Measurements from ENCODE around the gene DIO1. TPM values are rescaled to one million over a fixed set of nuclear protein-coding genes. Genes with fewer than 3 reads are reported as not detected.
"Not testable (repeated sequence)": the region's sequence is repeated elsewhere in the genome, so short reads cannot be mapped to it uniquely, and the experiment has no call there.

The DIO1 gene
- total and polyA plus RNA-seq, 4 experiments from 2014 or later, result not detected

DNA sequence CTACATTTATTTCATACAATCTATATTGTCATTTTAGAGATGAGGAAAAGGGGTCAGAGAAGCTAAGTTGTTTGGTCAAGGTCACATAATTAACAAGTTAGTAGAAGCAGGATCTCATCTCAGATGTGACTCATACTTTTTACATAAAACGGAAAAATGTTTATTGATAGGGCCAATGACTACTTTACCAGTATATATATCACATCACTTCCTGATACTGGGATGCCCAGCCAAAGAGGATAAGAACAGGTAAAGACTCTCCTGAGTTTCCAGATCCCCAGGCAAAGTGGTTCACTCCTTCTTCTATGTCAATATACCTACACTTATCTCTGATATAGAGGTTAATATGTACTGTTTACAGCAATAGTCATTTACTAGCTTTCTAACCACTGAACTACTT, 25.4 kb upstream of the DIO1 start:
- no peak for DNase-seq
- peaks cover 0 to 3% (median 1%) of the 10 kb centered on the region in 4 donors for H3K4me1 Mint-ChIP-seq
- intact Hi-C loops (cut with micrococcal nuclease), result no loop called here
- H3K9me3 ChIP-seq (ENCODE audit: control insufficient read depth in 1 of 2, low read length in 2 of 2), result no peaks in the 10 kb centered on the region
- no peak overlapping the region for H3K27ac ChIP-seq (ENCODE audit: low read depth, low read length)
- H3K4me3 ChIP-seq (ENCODE audit: low read length in 2 of 2), result no peak overlapping the region
- H3K4me3 Mint-ChIP-seq, result no peak overlapping the region
- no peaks in the 10 kb centered on the region for H3K4me1 ChIP-seq (ENCODE audit: insufficient read depth, low read length)
- POLR2A ChIA-PET (ENCODE audit: partially characterized antibody), result no interaction called here
- peaks cover 40 to 62% of the 10 kb centered on the region in 2 donors for H3K36me3 Mint-ChIP-seq
- H3K27me3 ChIP-seq (ENCODE audit: insufficient read depth, low read length), result no peaks in the 10 kb centered on the region
- H3K36me3 ChIP-seq (ENCODE audit: insufficient read depth, low read length), result peaks cover 23% of the 10 kb centered on the region
- H3K27ac Mint-ChIP-seq, result peak overlapping the region in 2 of 7 donors; percentile 13 to 65
- no peaks in the 10 kb centered on the region for H3K9me3 Mint-ChIP-seq
- H3K27me3 Mint-ChIP-seq, result no peaks in the 10 kb centered on the region
- CTCF ChIA-PET (ENCODE audit: partially characterized antibody), result interaction anchor here (1.5 to 6.3 kb wide), 3 partner anchors 9 to 91 kb away, joined by 3 to 40 read pairs (median 12); no protein-coding TSS in a partner anchor

DNA sequence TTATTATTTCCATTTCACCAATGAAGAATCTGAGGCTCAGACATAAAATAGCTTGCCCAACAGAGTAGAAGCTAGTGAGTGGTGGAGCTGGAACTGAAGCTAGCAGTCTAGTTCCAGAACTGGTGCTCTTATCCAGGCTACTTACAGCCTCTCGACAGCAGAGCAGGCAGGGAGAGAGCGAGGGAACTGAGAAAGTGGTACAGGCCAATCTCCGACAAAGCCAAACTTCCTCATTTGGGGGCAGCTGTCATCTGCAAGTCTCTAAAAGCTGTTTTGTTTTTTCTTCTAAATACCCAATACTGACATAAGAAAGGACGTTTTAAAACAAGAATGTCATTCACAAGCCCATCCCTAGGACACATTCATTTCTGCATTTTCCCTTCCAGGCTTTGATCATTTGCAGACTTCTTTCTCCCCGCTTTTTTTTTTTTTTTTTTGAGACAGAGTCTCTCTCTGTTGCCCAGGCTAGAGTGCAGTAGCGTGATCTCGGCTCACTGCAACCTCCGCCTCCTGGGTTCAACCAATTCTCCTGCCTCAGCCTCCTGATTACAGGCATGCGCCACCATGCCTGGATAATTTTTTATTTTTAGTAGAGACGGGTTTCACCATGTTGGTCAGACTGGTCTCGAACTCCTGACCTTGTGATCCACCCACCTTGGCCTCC, 24.4 kb upstream of the DIO1 start:
- no peaks in the 10 kb centered on the region for H3K27me3 Mint-ChIP-seq
- Histone ChIP-seq H3K4me3 (ENCODE audit: low read length in 2 of 2) (no peak overlapping the region), H3K4me1 (ENCODE audit: insufficient read depth, low read length) (no peaks in the 10 kb centered on the region), H3K36me3 (ENCODE audit: insufficient read depth, low read length) (peaks cover 23% of the 10 kb centered on the region), H3K27ac (ENCODE audit: low read depth, low read length) (no peak overlapping the region), H3K9me3 (ENCODE audit: control insufficient read depth in 1 of 2, low read length in 2 of 2) (no peaks in the 10 kb centered on the region), H3K27me3 (ENCODE audit: insufficient read depth, low read length) (no peaks in the 10 kb centered on the region)
- no peak overlapping the region for H3K4me3 Mint-ChIP-seq
- peak overlapping the region in 1 of 7 donors; percentile 36 for H3K27ac Mint-ChIP-seq
- H3K9me3 Mint-ChIP-seq, result no peaks in the 10 kb centered on the region
- DNase-seq, result no peak
- ChIA-PET POLR2A (ENCODE audit: partially characterized antibody) (no interaction called here), CTCF (ENCODE audit: partially characterized antibody) (interaction anchor here (1.0 to 6.3 kb wide), 3 partner anchors 10 to 90 kb away, joined by 3 to 40 read pairs (median 4); no protein-coding TSS in a partner anchor)
- intact Hi-C loops (cut with micrococcal nuclease), result no loop called here
- peaks cover 0 to 3% (median 1%) of the 10 kb centered on the region in 4 donors for H3K4me1 Mint-ChIP-seq
- H3K36me3 Mint-ChIP-seq, result peaks cover 40 to 66% of the 10 kb centered on the region in 2 donors

DNA sequence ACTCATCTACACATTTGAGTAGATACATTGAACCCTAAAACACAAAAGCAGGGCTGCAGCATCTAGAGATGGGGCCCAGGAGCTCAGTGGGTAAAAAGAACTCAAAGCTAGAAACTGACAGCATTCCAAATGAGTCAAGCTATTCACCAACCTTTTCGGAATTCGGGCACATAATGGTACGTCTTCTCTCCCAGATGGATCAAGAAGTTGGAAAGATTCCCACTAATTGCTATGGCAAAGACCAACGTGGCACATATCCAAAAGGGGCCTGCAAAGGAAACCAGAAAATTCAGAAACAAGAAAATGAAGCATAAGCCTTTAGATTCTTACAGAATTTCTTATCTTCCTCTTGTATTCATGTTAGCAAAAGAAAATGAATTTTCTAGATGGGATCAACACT, 22.8 kb upstream of the DIO1 start:
- Mint-ChIP-seq H3K27ac (peak overlapping the region in 1 of 7 donors; percentile 4), H3K9me3 (no peaks in the 10 kb centered on the region), H3K27me3 (no peaks in the 10 kb centered on the region), H3K36me3 (peaks cover 47 to 68% of the 10 kb centered on the region in 2 donors), H3K4me1 (peaks cover 0 to 3% (median 1%) of the 10 kb centered on the region in 4 donors), H3K4me3 (no peak overlapping the region)
- no peaks in the 10 kb centered on the region for H3K4me1 ChIP-seq (ENCODE audit: insufficient read depth, low read length)
- H3K4me3 ChIP-seq (ENCODE audit: low read length in 2 of 2), result no peak overlapping the region
- no peaks in the 10 kb centered on the region for H3K9me3 ChIP-seq (ENCODE audit: control insufficient read depth in 1 of 2, low read length in 2 of 2)
- CTCF ChIA-PET (ENCODE audit: partially characterized antibody), result interaction anchor here (0.8 to 6.3 kb wide), 5 partner anchors 8 to 88 kb away, joined by 3 to 40 read pairs (median 4); no protein-coding TSS in a partner anchor
- POLR2A ChIA-PET (ENCODE audit: partially characterized antibody), result no interaction called here
- no peaks in the 10 kb centered on the region for H3K27me3 ChIP-seq (ENCODE audit: insufficient read depth, low read length)
- intact Hi-C loops (cut with micrococcal nuclease), result no loop called here
- DNase-seq, result no peak
- no peak overlapping the region for H3K27ac ChIP-seq (ENCODE audit: low read depth, low read length)
- peaks cover 18% of the 10 kb centered on the region for H3K36me3 ChIP-seq (ENCODE audit: insufficient read depth, low read length)

DNA sequence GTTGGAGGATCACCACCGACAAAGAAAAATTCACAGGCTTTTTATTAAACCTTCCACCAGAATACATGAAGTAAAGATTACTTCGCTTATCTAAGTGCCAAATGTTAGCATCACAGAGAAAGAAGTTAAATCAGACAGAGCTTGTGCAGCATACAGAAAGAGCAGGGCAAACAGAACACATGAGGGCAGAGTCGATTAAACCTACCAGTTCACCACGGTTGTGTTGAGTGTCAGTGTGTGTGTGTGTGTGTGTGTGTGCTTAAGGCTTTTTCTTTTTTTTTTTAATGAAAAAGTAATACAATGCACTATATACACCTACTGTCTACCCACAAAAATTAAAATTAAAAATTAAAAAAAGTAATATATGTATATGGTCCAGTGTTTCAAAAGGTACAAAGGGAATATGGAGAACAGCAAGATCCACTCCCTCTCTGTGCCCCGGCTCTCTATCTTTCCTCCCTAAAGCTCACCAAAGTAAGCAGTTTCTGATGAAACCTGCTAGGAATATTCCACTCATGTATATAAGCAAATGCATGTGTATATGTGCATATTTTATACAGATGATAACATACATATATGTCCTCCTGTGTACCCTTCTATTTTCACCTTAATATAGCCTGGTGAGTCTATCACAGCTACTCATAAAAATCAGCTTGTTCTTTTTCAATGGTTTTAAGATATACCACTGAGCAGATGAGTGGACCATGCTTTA, 22.1 kb upstream of the DIO1 start:
- Mint-ChIP-seq H3K4me3 (no peak overlapping the region), H3K4me1 (peaks cover 0 to 3% (median 1%) of the 10 kb centered on the region in 4 donors), H3K36me3 (peaks cover 51 to 68% of the 10 kb centered on the region in 2 donors), H3K9me3 (no peaks in the 10 kb centered on the region), H3K27ac (peak overlapping the region in 2 of 7 donors; percentile 4 to 42), H3K27me3 (no peaks in the 10 kb centered on the region)
- CTCF ChIA-PET (ENCODE audit: partially characterized antibody), result interaction anchor here (0.6 to 6.3 kb wide), 6 partner anchors 12 to 88 kb away, joined by 3 to 40 read pairs (median 6); partner anchors contain the start of genes IFT25 and LRRC42
- no peak overlapping the region for H3K4me3 ChIP-seq (ENCODE audit: low read length in 2 of 2)
- H3K27me3 ChIP-seq (ENCODE audit: insufficient read depth, low read length), result no peaks in the 10 kb centered on the region
- POLR2A ChIA-PET (ENCODE audit: partially characterized antibody), result interaction anchor here (1.1 kb wide), 1 partner anchor 9 kb away, joined by 3 read pairs; no protein-coding TSS in a partner anchor
- peaks cover 12% of the 10 kb centered on the region for H3K36me3 ChIP-seq (ENCODE audit: insufficient read depth, low read length)
- no peaks in the 10 kb centered on the region for H3K9me3 ChIP-seq (ENCODE audit: control insufficient read depth in 1 of 2, low read length in 2 of 2)
- intact Hi-C loops (cut with micrococcal nuclease), result no loop called here
- no peak for DNase-seq
- H3K27ac ChIP-seq (ENCODE audit: low read depth, low read length), result no peak overlapping the region
- no peaks in the 10 kb centered on the region for H3K4me1 ChIP-seq (ENCODE audit: insufficient read depth, low read length)

DNA sequence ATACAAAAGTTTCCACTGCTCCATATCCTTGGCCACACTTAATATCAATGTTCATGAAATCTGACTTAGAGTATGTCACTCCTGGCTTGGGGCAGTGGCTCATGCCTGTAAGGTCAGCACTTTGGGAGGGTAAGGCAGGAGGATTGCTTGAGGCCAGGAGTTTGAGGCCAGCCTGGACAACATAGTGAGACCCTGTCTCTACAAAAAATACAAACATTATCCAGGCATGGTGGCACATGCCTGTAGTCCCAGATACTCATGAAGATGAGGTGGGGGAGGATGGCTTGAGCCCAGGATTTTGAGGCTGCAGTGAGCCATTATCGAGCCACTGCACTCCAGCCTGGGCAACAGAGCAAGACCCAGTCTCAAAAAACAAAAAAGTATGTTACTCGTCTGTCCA, 18.8 kb upstream of the DIO1 start:
- DNase-seq; H3K27me3 ChIP-seq (ENCODE audit: insufficient read depth, low read length); CTCF ChIA-PET (ENCODE audit: partially characterized antibody); H3K4me1 Mint-ChIP-seq; H3K4me3 ChIP-seq (ENCODE audit: low read length in 2 of 2); H3K27me3 Mint-ChIP-seq; H3K9me3 ChIP-seq (ENCODE audit: control insufficient read depth in 1 of 2, low read length in 2 of 2); H3K4me1 ChIP-seq (ENCODE audit: insufficient read depth, low read length); H3K27ac ChIP-seq (ENCODE audit: low read depth, low read length); H3K27ac Mint-ChIP-seq; H3K4me3 Mint-ChIP-seq; intact Hi-C loops (cut with micrococcal nuclease); H3K9me3 Mint-ChIP-seq: not testable (repeated sequence)
- peaks cover 52 to 70% of the 10 kb centered on the region in 2 donors for H3K36me3 Mint-ChIP-seq
- POLR2A ChIA-PET (ENCODE audit: partially characterized antibody), result interaction anchor here (1.1 kb wide), 1 partner anchor 15 kb away, joined by 4 read pairs; the partner anchor contains the start of gene YIPF1
- peaks cover 16% of the 10 kb centered on the region for H3K36me3 ChIP-seq (ENCODE audit: insufficient read depth, low read length)

DNA sequence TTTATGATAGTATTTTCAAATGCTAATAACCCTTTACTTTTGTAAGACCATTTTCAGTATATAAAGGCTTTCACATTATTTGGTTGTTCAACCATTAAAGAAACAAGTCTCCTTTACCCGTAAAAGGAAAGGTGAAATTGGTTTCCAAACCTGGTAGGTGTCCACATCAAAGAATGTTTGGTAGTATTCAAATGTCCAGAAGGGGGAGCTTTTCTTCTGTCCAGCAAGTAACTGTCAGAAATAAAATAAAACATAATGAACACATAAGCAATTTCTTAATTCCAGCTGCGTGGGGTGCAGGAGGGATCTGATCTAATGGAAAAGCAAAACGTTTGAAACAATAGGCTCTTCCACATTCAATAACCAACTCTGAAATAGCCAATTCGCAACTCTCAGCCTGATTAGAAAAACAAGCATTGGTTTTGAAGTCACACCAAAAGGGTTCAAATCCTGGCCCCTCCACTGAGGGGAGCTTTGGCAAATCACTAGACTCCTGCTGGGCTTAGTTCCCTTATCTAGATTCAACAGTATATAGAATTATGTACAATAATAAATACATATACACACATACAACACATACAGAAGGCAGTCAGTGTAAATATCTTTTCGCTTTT, 15.4 kb upstream of the DIO1 start:
- peaks cover 68 to 78% of the 10 kb centered on the region in 2 donors for H3K36me3 Mint-ChIP-seq
- Histone ChIP-seq H3K9me3 (ENCODE audit: control insufficient read depth in 1 of 2, low read length in 2 of 2) (no peaks in the 10 kb centered on the region), H3K27ac (ENCODE audit: low read depth, low read length) (no peak overlapping the region), H3K4me3 (ENCODE audit: low read length in 2 of 2) (no peak overlapping the region), H3K4me1 (ENCODE audit: insufficient read depth, low read length) (no peaks in the 10 kb centered on the region), H3K27me3 (ENCODE audit: insufficient read depth, low read length) (no peaks in the 10 kb centered on the region), H3K36me3 (ENCODE audit: insufficient read depth, low read length) (peaks cover 4% of the 10 kb centered on the region)
- no peak overlapping the region for H3K4me3 Mint-ChIP-seq
- intact Hi-C loops (cut with micrococcal nuclease), result loop anchor here (1.0 to 2.0 kb wide), 2 partner anchors 70 to 81 kb away; no protein-coding TSS in a partner anchor
- H3K9me3 Mint-ChIP-seq, result peaks cover 0 to 2% (median 0%) of the 10 kb centered on the region in 8 donors
- H3K27ac Mint-ChIP-seq, result no peak overlapping the region
- peak in 4 of 5 donors; percentile 14 to 26 (median 23) for DNase-seq
- ChIA-PET CTCF (ENCODE audit: partially characterized antibody) (interaction anchor here (1.0 to 2.9 kb wide), 13 partner anchors 8 to 202 kb away, joined by 3 to 33 read pairs (median 5); partner anchors contain the start of genes IFT25 and LRRC42), POLR2A (ENCODE audit: partially characterized antibody) (interaction anchor here (0.9 kb wide), 1 partner anchor 11 kb away, joined by 4 read pairs; the partner anchor contains the start of gene YIPF1)
- no peaks in the 10 kb centered on the region for H3K27me3 Mint-ChIP-seq
- H3K4me1 Mint-ChIP-seq, result peaks cover 2 to 8% (median 3%) of the 10 kb centered on the region in 4 donors

All from CD4-positive, alpha-beta memory T cell (primary cell).